HepG2 (cell line): ENCODE results near the gene TLK1. TPM values are rescaled to one million over a fixed set of nuclear protein-coding genes. Genes with fewer than 3 reads are reported as not detected.

Experiments
- ATAC-seq: fragments of 200-7000 bp; cut with Tn5 transposase; 3 replicates; pipeline ENCODE4 v1.9.1; 2020; ENCODE audit warnings: mild to moderate bottlenecking, moderate library complexity
- BruUV-seq: library from RNA; stranded (reverse); fragments of 400-500 nt; replicated peaks from 2 replicates; lab custom pipeline; 2021; lab: Mats Ljungman, UMichigan
- CTCF ChIA-PET: fragments of 300-600 bp; formaldehyde crosslinking; extraction: SDS; loops from one replicate; lab custom pipeline; 2021; ENCODE audit warnings: low total read pairs, inconsistent platforms, low intra/inter-chr PET ratio; lab: Yijun Ruan, JAX
- POLR2A ChIA-PET: fragments of 350-600 bp; sonication (Branson Sonifier 250); formaldehyde crosslinking; loops from one replicate; lab custom pipeline; 2020; ENCODE audit warnings: antibody characterized with exemption, inconsistent platforms; lab: Yijun Ruan, JAX
- DNase-seq: peaks from one replicate; pipeline ENCODE4 v3.0.0-alpha.2; 2015; ENCODE audit warnings: low spot score
- FAIRE-seq: peaks from 3 replicates; lab custom pipeline; 2011; peaks lifted over from hg19 to GRCh38; lab: Jason Lieb, UNC
- H2AFZ ChIP-seq: one replicate; pipeline ENCODE4 v1.6.1; 2011; ENCODE audit warnings: low read length, inconsistent platforms
- H3K27ac ChIP-seq: fragments of 300-600 bp; 3 replicates; pipeline ENCODE4 v1.8.0; 2011; ENCODE audit warnings: mixed run types, mild to moderate bottlenecking, mixed read lengths, low read length, inconsistent platforms; ENCODE audit not compliant: insufficient read depth; ENCODE audit errors: extremely low read length
- H3K27me3 ChIP-seq, 2 experiments: fragments of 200-600 bp in 1 of 2; 2 replicates in 1 of 2; 3 replicates in 1 of 2; pipeline versions ENCODE4 v1.6.0 to v1.8.0; 2011; ENCODE audit warnings: low read length in 2 of 2, mild to moderate bottlenecking in 2 of 2, moderate library complexity in 2 of 2, inconsistent platforms in 1 of 2; ENCODE audit not compliant: insufficient read depth in 2 of 2, control insufficient read depth in 1 of 2
- H3K36me3 ChIP-seq, 2 experiments: fragments of 200-600 bp in 1 of 2; replicated peaks in 1 of 2; 2 replicates in 1 of 2; 3 replicates in 1 of 2; pipeline versions ENCODE4 v1.5.1 to v1.8.0; 2011; ENCODE audit warnings: low read length in 2 of 2, inconsistent platforms in 1 of 2; ENCODE audit not compliant: insufficient read depth in 2 of 2, control insufficient read depth in 1 of 2
- H3K4me1 ChIP-seq: 2 replicates; pipeline ENCODE4 v1.5.1; 2012; ENCODE audit warnings: low read length, inconsistent platforms; ENCODE audit not compliant: insufficient read depth
- H3K4me2 ChIP-seq: 2 replicates; pipeline ENCODE4 v1.6.0; 2011; ENCODE audit warnings: low read depth, low read length, inconsistent platforms
- H3K4me3 ChIP-seq, 3 experiments: fragments of 200-600 bp in 1 of 3; sonication (generic), shearing (Covaris generic) in 1 of 3; replicated peaks in 1 of 3; 2 replicates each; pipeline ENCODE4 v1.5.1; 2011 to 2016; ENCODE audit warnings: low read length in 3 of 3, inconsistent platforms in 2 of 3, low read depth in 2 of 3, mild to moderate bottlenecking in 2 of 3, control low read depth in 1 of 3, mixed read lengths in 1 of 3; ENCODE audit not compliant: insufficient read depth in 1 of 3
- H3K79me2 ChIP-seq: one replicate; pipeline ENCODE4 v1.6.1; 2011; ENCODE audit warnings: low read length, inconsistent platforms; ENCODE audit not compliant: insufficient read depth
- H3K9ac ChIP-seq: 2 replicates; pipeline ENCODE4 v1.6.0; 2011; ENCODE audit warnings: mild to moderate bottlenecking, low read depth, low read length, inconsistent platforms; ENCODE audit not compliant: insufficient read depth
- H3K9me3 ChIP-seq: 2 replicates; pipeline ENCODE4 v1.5.1; 2012; ENCODE audit warnings: mild to moderate bottlenecking, low read length
- H4K20me1 ChIP-seq: 2 replicates; pipeline ENCODE4 v1.6.0; 2011; ENCODE audit warnings: inconsistent platforms, mild to moderate bottlenecking, low read length, moderate library complexity; ENCODE audit not compliant: insufficient read depth
- CBX2 ChIP-seq, 2 experiments: fragments of 200-600 bp in 1 of 2; sonication (generic); formaldehyde crosslinking in 1 of 2; IDR thresholded peaks; 2 replicates each; pipeline versions ENCODE4 v1.7.0 to v1.8.1; 2018 to 2022; ENCODE audit warnings: low read depth in 2 of 2, low read length in 1 of 2, mild to moderate bottlenecking in 1 of 2, missing genetic modification reagents in 1 of 2
- HDAC1 ChIP-seq: sonication (generic); formaldehyde crosslinking; IDR thresholded peaks from 2 replicates; pipeline ENCODE4 v1.5.1; 2020; ENCODE audit warnings: mild to moderate bottlenecking, missing genetic modification reagents
- MTA1 ChIP-seq: sonication (generic); formaldehyde crosslinking; IDR thresholded peaks from 2 replicates; pipeline ENCODE4 v1.4.0; 2020; ENCODE audit warnings: missing genetic modification reagents, mild to moderate bottlenecking, borderline replicate concordance
- PRDM10 ChIP-seq: sonication (generic); formaldehyde crosslinking; IDR thresholded peaks from 2 replicates; pipeline ENCODE4 v1.4.0; 2020; ENCODE audit warnings: low read depth, missing genetic modification reagents
- ZNF543 ChIP-seq: sonication (generic); formaldehyde crosslinking; IDR thresholded peaks from 2 replicates; pipeline ENCODE4 v1.4.0; 2020; ENCODE audit warnings: mild to moderate bottlenecking, missing genetic modification reagents
- ZNF550 ChIP-seq: sonication (generic); formaldehyde crosslinking; IDR thresholded peaks from 2 replicates; pipeline ENCODE4 v1.4.0; 2020; ENCODE audit warnings: mild to moderate bottlenecking, missing genetic modification reagents, borderline replicate concordance
- ZNF678 ChIP-seq: sonication (generic); formaldehyde crosslinking; IDR thresholded peaks from 2 replicates; pipeline ENCODE4 v1.4.0; 2020; ENCODE audit warnings: mild to moderate bottlenecking, missing genetic modification reagents
- ZNF737 ChIP-seq: sonication (generic); formaldehyde crosslinking; IDR thresholded peaks from 2 replicates; pipeline ENCODE4 v1.5.0; 2020; ENCODE audit warnings: missing genetic modification reagents, mild to moderate bottlenecking, borderline replicate concordance
- WGBS: methylation state at CpG from one replicate; pipeline ENCODE4 v1.1.6; 2017; ENCODE audit warnings: low lambda C conversion rate; 5-methylcytosine and 5-hydroxymethylcytosine counted together
- in situ Hi-C: cut with HindIII; loops from 2 replicates; pipeline ENCODE4 v1.10.0; 2017; ENCODE audit warnings: low pct_unique_long_range_greater_than_20kb; ENCODE audit not compliant: extremely low pct_ligation_motif_present
- intact Hi-C: fragments of 100-400 bp; cut with micrococcal nuclease; formaldehyde crosslinking; loops from one replicate; pipeline ENCODE4 v1.10.0; 2022; ENCODE audit not compliant: unreplicated experiment
- polyA plus RNA-seq, 8 experiments: library from polyadenylated mRNA; depleted of rRNA in 3 of 8; stranded (reverse) in 7 of 8; unstranded in 1 of 8; fragments of >200 nt; fragmentation: Illumina TruSeq in 4 of 8; extraction: Trizol in 4 of 8; gene quantifications; 2 replicates each; pipeline versions ENCODE4 v1.2.1 to v1.2.3, GENCODE V29; 2011 to 2016; ENCODE audit warnings: low read depth in 4 of 8, missing spikeins in 1 of 8, mixed read lengths in 1 of 8; ENCODE audit not compliant: insufficient read depth in 1 of 8
- total RNA-seq, 5 experiments: library from RNA; depleted of rRNA; stranded (reverse); fragments of >200 nt; fragmentation: Illumina TruSeq; extraction: Trizol; gene quantifications; 2 replicates each; pipeline ENCODE4 v1.2.3, GENCODE V29; 2016; ENCODE audit warnings: low read depth in 1 of 5

The TLK1 gene
- total and polyA plus RNA-seq, 2 of the 13 experiments (the other 11 are each of a cell fraction or from before 2014, with no cell fraction given) = 16.8 to 28.7 TPM

- Histone ChIP-seq H3K79me2 (no peaks in the 10 kb centered on the region), H3K27ac (no peak overlapping the region), H3K9ac (no peak overlapping the region), H3K27me3 (no peaks in the 10 kb centered on the region), H3K4me2 (no peak overlapping the region), H3K9me3 (no peaks in the 10 kb centered on the region), H4K20me1 (no peaks in the 10 kb centered on the region), H3K4me1 (peaks cover 48% of the 10 kb centered on the region), H2AFZ (no peak overlapping the region), H3K4me3 (no peak overlapping the region), H3K36me3 (no peaks in the 10 kb centered on the region)
- POLR2A ChIA-PET = no interaction called here
- CTCF ChIA-PET = no interaction called here
- FAIRE-seq = no peak
- WGBS = 87% methylated on average over 1 of the region's 1 CpG
- DNase-seq = no peak
- no peak for ATAC-seq
- BruUV-seq = no TSS peak
- TF ChIP-seq HDAC1 (CRISPR knock-in tag) = no peak
- no peak for TF ChIP-seq PRDM10
- no peak for TF ChIP-seq ZNF543 (CRISPR knock-in tag)
- no peak for TF ChIP-seq CBX2 (IDR thresholded peaks at IDR 0.05; ENCODE audit: low read depth, low read length)
- TF ChIP-seq CBX2 (CRISPR knock-in tag; IDR thresholded peaks at IDR 0.05; ENCODE audit: low read depth) = no peak
- TF ChIP-seq ZNF678 = no peak
- TF ChIP-seq ZNF737 (CRISPR knock-in tag) = no peak
- TF ChIP-seq ZNF550 (CRISPR knock-in tag) = no peak
- TF ChIP-seq MTA1 (CRISPR knock-in tag) = no peak
- intact Hi-C loops = no loop called here
- in situ Hi-C loops = no loop called here
Measured at GRCh38 chr2:171171808-171172207, 11.1 kb upstream of the TLK1 start.
